ENCODE measurements around the gene KMT5B.

The KMT5B gene

DNA sequence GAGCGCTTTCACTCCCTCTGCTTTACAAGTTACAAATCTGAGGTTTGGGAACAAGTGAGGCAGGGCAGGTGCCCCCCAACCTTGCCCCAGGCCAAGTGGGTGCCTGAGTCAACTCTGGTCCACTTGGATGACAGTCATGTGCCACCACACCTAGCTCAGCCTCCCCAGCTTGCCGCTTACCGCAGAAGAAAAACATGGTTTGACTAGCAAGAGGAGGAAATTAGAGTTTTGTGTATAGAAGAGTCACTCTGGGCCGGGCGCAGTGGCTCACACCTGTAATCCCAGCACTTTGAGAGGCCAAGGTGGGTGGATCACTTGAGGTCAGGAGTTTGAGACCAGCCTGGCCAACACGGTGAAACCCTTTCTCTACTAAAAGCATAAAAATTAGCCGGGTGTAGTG, 64.2 kb downstream of the KMT5B start:
- no peak overlapping the region for H3K4me3 ChIP-seq (ENCODE audit: low read depth in 1 of 2, low read length in 2 of 2)
- H3K9me3 ChIP-seq (ENCODE audit: control insufficient read depth in 1 of 2, low read length in 2 of 2) = no peaks in the 10 kb centered on the region
- no peaks in the 10 kb centered on the region for H3K27me3 ChIP-seq (ENCODE audit: control insufficient read depth in 1 of 2, insufficient read depth in 2 of 2, low read length in 2 of 2)
- H3K9ac ChIP-seq (ENCODE audit: low read depth in 1 of 2, low read length in 2 of 2) = no peak overlapping the region
- H3K4me1 ChIP-seq (ENCODE audit: control insufficient read depth in 1 of 2, insufficient read depth in 2 of 2, low read length in 2 of 2) = peaks cover 36% of the 10 kb centered on the region in 2 donors
- no peaks in the 10 kb centered on the region for H3K36me3 ChIP-seq (ENCODE audit: control insufficient read depth in 1 of 2, insufficient read depth in 2 of 2, low read length in 2 of 2)
- H3K27ac ChIP-seq (ENCODE audit: low read depth, low read length) = no peak overlapping the region

DNA sequence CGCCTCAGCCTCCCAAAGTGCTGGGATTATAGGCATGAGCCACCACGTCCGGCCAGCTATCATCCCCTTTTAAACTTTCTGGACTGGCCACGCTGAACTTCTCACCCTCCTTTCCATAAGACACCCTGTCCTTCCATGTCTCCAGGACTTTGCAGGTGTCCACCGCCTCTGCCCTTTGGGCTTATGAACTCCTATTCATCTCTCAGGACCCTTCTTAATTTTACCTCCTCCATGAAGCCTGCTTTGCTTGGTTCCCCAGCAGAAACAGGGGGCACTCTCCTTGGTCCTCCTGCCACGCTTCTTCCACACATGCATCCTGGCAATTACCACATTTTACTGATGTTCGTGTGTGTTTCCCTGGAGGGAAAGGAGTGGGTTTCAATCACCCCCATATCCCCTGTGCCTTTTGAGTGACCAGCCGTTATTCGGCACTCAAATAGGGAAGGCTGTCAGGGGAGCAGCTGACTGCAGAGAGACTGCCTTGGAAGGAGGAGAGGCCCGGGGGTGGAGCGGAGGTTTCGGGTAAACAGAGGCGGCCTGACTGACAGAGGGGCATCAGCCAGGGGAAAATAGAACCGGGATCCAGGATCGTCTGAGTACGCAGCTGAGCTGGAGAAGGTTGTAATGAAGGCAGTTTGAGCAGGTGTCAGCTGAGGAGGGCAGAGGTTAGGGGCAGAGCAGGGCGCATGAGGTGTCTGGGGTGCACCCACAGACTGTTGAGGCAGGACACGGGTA, 64.9 kb downstream of the KMT5B start:
- Histone ChIP-seq H3K36me3 (ENCODE audit: control insufficient read depth in 1 of 2, insufficient read depth in 2 of 2, low read length in 2 of 2) (no peaks in the 10 kb centered on the region), H3K27me3 (ENCODE audit: control insufficient read depth in 1 of 2, insufficient read depth in 2 of 2, low read length in 2 of 2) (no peaks in the 10 kb centered on the region), H3K27ac (ENCODE audit: low read depth, low read length) (no peak overlapping the region), H3K9me3 (ENCODE audit: control insufficient read depth in 1 of 2, low read length in 2 of 2) (no peaks in the 10 kb centered on the region), H3K4me3 (ENCODE audit: low read depth in 1 of 2, low read length in 2 of 2) (no peak overlapping the region), H3K4me1 (ENCODE audit: control insufficient read depth in 1 of 2, insufficient read depth in 2 of 2, low read length in 2 of 2) (peaks cover 34% of the 10 kb centered on the region in 2 donors), H3K9ac (ENCODE audit: low read depth in 1 of 2, low read length in 2 of 2) (no peak overlapping the region)

DNA sequence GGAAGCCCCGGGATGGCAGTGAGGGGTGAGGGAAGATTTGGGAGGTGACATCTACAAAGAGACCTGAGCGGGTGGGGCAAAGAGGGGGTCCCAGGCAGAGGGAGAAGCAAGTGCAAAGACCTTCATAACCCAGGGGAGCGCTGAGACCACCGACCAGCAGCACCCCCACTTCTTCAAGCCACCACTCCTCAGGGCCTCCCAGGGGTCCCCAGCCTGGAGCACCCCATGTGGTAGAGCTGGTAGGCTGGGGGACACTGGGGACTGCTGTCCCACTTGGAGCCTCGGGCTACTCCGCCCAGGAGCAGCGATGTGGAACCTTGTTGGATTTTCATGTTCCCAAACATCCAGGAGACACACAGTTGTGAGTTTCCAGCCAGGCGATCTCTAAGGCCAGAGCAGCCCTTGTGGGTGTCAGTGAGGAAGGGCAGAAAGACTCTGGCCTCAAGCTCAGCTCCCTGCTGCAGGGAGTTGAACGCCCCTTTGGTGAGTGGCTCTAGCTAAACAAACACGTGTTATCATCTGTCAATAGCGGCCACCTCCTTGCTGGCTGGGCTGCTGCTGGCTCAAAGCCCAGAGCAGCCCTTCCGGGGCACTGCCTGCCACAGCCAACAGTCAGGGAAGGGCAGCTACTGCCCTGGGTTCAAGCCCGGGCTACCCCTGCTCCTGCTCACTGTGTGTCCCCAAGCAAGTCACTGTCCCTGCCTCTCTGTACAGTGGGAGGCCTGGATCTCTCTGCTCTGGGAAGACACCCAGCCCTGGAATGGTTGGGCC, 66.2 kb downstream of the KMT5B start:
- Histone ChIP-seq H3K9me3 (ENCODE audit: control insufficient read depth in 1 of 2, low read length in 2 of 2) (no peaks in the 10 kb centered on the region), H3K27me3 (ENCODE audit: control insufficient read depth in 1 of 2, insufficient read depth in 2 of 2, low read length in 2 of 2) (no peaks in the 10 kb centered on the region), H3K4me3 (ENCODE audit: low read depth in 1 of 2, low read length in 2 of 2) (peak overlapping the region; percentile 16 to 19), H3K36me3 (ENCODE audit: control insufficient read depth in 1 of 2, insufficient read depth in 2 of 2, low read length in 2 of 2) (no peaks in the 10 kb centered on the region), H3K27ac (ENCODE audit: low read depth, low read length) (peak overlapping the region; percentile 87), H3K9ac (ENCODE audit: low read depth in 1 of 2, low read length in 2 of 2) (peak overlapping the region; percentile 63 to 68), H3K4me1 (ENCODE audit: control insufficient read depth in 1 of 2, insufficient read depth in 2 of 2, low read length in 2 of 2) (peaks cover 34 to 44% of the 10 kb centered on the region in 2 donors)

DNA sequence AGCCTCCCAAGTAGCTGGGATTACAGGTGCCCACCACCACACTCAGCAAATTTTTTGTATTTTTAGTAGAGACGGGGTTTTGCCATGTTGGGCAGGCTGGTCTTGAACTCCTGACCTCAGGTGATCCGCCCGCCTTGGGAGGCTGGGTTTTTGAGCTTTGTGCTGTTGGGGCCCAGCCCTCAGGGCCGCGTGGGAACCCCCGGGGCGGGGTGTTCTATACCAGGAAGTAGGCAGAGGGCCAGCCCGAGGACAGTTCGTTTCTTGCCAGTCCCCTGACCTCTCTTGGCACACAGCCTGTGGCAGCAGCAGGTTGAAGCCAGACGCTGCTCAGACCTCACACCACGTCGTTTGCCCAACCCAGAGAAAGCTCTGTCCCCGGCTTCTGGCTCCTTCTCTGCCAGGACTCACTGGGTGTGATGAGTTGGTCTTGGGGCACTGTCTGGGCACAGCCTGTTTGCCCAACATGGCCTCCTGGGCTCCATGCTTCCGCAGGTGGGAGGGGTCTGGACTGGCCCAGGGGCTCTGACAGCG, 67.0 kb downstream of the KMT5B start:
- H3K9ac ChIP-seq (ENCODE audit: low read depth in 1 of 2, low read length in 2 of 2) = peak overlapping the region; percentile 63 to 68
- H3K27me3 ChIP-seq (ENCODE audit: control insufficient read depth in 1 of 2, insufficient read depth in 2 of 2, low read length in 2 of 2) = no peaks in the 10 kb centered on the region
- H3K27ac ChIP-seq (ENCODE audit: low read depth, low read length) = peak overlapping the region; percentile 87
- peak overlapping the region in 1 of 2 donors; percentile 19 for H3K4me3 ChIP-seq (ENCODE audit: low read depth in 1 of 2, low read length in 2 of 2)
- H3K4me1 ChIP-seq (ENCODE audit: control insufficient read depth in 1 of 2, insufficient read depth in 2 of 2, low read length in 2 of 2) = peaks cover 28 to 51% of the 10 kb centered on the region in 2 donors
- H3K9me3 ChIP-seq (ENCODE audit: control insufficient read depth in 1 of 2, low read length in 2 of 2) = no peaks in the 10 kb centered on the region
- H3K36me3 ChIP-seq (ENCODE audit: control insufficient read depth in 1 of 2, insufficient read depth in 2 of 2, low read length in 2 of 2) = no peaks in the 10 kb centered on the region

DNA sequence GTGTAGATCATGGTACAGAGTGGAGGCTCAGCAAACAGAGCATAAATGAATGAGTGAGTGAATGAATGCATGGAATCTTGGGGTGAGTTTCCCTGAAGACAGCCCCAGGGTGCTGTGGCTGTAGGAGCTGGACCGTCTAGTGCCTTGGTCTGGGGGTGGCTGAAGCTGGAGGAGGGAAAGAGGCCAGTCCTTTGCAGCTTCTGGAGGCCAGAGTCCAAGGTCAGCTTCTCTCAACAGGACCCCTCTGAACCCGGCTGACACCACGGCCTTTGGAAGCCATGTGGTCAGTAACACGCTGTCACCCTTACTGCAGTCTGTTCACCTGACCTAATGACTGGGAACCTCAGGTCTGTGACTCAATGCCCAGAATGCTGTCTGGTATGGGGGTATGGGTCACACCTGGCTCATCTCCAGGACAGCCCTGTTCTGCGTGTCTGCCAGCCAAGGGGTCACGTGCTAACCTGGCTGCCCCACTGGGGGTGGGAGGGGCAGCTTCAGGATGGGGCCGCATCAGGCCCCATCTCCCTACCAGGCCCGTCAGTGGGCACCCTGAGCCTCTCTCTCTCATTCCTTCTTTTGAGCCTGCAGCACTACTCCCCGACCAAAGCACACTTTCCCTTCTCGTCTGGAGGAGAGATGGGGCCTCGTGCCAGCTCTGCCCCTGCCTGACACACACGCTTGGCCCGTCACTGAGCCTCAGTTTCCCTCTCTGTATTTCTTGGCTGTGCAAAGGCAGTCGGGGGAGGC, 67.8 kb downstream of the KMT5B start:
- Histone ChIP-seq H3K9ac (ENCODE audit: low read depth in 1 of 2, low read length in 2 of 2) (no peak overlapping the region), H3K27ac (ENCODE audit: low read depth, low read length) (no peak overlapping the region), H3K4me1 (ENCODE audit: control insufficient read depth in 1 of 2, insufficient read depth in 2 of 2, low read length in 2 of 2) (peaks cover 33 to 54% of the 10 kb centered on the region in 2 donors)

DNA sequence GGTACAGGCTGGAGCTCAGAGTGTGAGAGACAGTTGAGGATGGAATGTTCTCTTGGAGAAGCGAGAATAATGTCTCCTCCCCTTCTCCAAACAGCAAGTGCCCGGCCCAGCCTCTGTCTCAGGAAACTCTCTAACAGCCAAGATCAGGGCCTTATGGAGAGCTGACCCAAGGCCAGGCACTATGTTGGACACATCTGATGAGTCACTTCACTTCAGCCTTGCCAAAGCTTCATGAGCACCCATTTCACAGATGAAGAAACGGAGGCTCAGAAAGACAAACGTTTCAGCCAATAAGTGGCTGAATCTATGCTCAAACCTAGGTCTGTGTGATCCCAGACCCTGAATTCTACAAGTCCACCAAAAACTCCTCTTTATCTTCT, 69.8 kb downstream of the KMT5B start:
- H3K27ac ChIP-seq (ENCODE audit: low read depth, low read length) = no peak overlapping the region

More for the DNA sequence above, 67.8 kb downstream of the KMT5B start:
- Histone ChIP-seq H3K36me3 (ENCODE audit: control insufficient read depth in 1 of 2, insufficient read depth in 2 of 2, low read length in 2 of 2) (no peaks in the 10 kb centered on the region), H3K9me3 (ENCODE audit: control insufficient read depth in 1 of 2, low read length in 2 of 2) (no peaks in the 10 kb centered on the region), H3K4me3 (ENCODE audit: low read depth in 1 of 2, low read length in 2 of 2) (no peak overlapping the region), H3K27me3 (ENCODE audit: control insufficient read depth in 1 of 2, insufficient read depth in 2 of 2, low read length in 2 of 2) (no peaks in the 10 kb centered on the region)

DNA sequence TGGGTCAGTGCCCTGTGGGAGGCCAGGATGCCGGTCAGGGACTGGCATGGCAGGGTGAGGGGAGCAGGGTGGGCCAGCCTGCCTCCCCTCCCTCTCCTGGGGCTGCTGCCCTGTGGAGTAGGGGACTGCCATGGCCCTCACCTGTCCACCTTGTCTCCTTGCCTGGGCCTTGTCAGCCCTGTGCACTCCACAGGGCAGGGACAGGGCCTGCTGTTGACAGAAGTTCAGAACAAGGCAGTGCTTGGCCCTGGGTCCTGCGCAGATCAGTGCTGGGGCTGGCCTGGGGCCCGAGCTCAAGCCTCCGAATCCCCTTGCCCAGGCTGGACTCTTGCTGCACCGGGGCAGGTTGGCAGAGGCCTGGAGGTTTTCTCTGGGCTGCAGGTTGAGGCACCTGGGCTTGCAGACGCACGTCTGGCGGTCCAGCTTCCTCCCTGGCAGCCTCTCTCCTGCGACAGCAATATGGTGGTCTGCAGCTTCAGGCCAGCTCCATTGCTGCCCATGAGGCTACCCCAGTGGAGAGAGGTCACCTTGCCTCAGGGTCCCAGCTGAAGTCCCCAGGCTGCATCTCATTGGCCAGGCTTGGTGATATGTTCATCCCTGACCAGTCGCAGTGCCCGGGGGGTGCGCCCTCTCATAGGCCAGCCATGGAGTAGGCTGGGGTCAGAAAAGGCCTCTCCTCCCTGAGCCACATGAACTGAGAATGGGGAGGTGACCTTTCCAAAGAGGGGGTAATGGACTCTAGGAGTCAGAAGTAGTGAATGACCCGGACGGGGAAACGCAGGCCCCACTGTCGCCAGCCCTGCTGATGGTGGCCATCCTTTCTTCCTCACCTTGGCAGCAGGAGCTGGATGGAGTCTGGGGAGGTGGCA, 70.4 kb downstream of the KMT5B start:
- no peak overlapping the region for H3K9ac ChIP-seq (ENCODE audit: low read depth in 1 of 2, low read length in 2 of 2)
- H3K9me3 ChIP-seq (ENCODE audit: control insufficient read depth in 1 of 2, low read length in 2 of 2) = no peaks in the 10 kb centered on the region
- no peak overlapping the region for H3K27ac ChIP-seq (ENCODE audit: low read depth, low read length)
- peaks cover 28 to 47% of the 10 kb centered on the region in 2 donors for H3K4me1 ChIP-seq (ENCODE audit: control insufficient read depth in 1 of 2, insufficient read depth in 2 of 2, low read length in 2 of 2)
- no peaks in the 10 kb centered on the region for H3K36me3 ChIP-seq (ENCODE audit: control insufficient read depth in 1 of 2, insufficient read depth in 2 of 2, low read length in 2 of 2)
- H3K4me3 ChIP-seq (ENCODE audit: low read depth in 1 of 2, low read length in 2 of 2) = no peak overlapping the region
- no peaks in the 10 kb centered on the region for H3K27me3 ChIP-seq (ENCODE audit: control insufficient read depth in 1 of 2, insufficient read depth in 2 of 2, low read length in 2 of 2)

More for the DNA sequence above, 69.8 kb downstream of the KMT5B start:
- no peaks in the 10 kb centered on the region for H3K36me3 ChIP-seq (ENCODE audit: control insufficient read depth in 1 of 2, insufficient read depth in 2 of 2, low read length in 2 of 2)
- no peaks in the 10 kb centered on the region for H3K9me3 ChIP-seq (ENCODE audit: control insufficient read depth in 1 of 2, low read length in 2 of 2)
- no peak overlapping the region for H3K4me3 ChIP-seq (ENCODE audit: low read depth in 1 of 2, low read length in 2 of 2)
- H3K9ac ChIP-seq (ENCODE audit: low read depth in 1 of 2, low read length in 2 of 2) = no peak overlapping the region
- H3K27me3 ChIP-seq (ENCODE audit: control insufficient read depth in 1 of 2, insufficient read depth in 2 of 2, low read length in 2 of 2) = no peaks in the 10 kb centered on the region
- H3K4me1 ChIP-seq (ENCODE audit: control insufficient read depth in 1 of 2, insufficient read depth in 2 of 2, low read length in 2 of 2) = peaks cover 28 to 47% of the 10 kb centered on the region in 2 donors

DNA sequence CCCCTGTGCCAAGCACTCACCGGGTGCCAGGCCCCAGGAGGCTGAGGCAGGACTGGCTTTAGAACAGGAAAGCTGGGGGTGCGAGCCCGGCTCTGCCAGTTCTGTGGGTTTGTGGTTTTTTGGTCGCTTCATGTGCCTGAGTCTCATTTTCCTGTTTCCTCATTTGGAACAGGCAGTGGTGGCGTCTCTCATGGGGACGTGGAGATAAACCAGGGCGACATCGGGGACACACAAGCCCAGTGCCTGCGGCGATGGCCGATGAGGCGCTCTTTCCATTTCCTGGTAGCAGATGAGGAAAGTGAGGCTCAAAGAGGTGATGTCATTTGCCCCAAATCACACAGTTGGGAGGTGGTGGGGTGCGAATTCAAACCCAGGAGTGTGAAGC, 71.1 kb downstream of the KMT5B start:
- no peak overlapping the region for H3K9ac ChIP-seq (ENCODE audit: low read depth in 1 of 2, low read length in 2 of 2)
- no peak overlapping the region for H3K27ac ChIP-seq (ENCODE audit: low read depth, low read length)
- no peaks in the 10 kb centered on the region for H3K36me3 ChIP-seq (ENCODE audit: control insufficient read depth in 1 of 2, insufficient read depth in 2 of 2, low read length in 2 of 2)
- H3K4me3 ChIP-seq (ENCODE audit: low read depth in 1 of 2, low read length in 2 of 2) = no peak overlapping the region
- peaks cover 22 to 40% of the 10 kb centered on the region in 2 donors for H3K4me1 ChIP-seq (ENCODE audit: control insufficient read depth in 1 of 2, insufficient read depth in 2 of 2, low read length in 2 of 2)
- no peaks in the 10 kb centered on the region for H3K27me3 ChIP-seq (ENCODE audit: control insufficient read depth in 1 of 2, insufficient read depth in 2 of 2, low read length in 2 of 2)
- H3K9me3 ChIP-seq (ENCODE audit: control insufficient read depth in 1 of 2, low read length in 2 of 2) = no peaks in the 10 kb centered on the region

DNA sequence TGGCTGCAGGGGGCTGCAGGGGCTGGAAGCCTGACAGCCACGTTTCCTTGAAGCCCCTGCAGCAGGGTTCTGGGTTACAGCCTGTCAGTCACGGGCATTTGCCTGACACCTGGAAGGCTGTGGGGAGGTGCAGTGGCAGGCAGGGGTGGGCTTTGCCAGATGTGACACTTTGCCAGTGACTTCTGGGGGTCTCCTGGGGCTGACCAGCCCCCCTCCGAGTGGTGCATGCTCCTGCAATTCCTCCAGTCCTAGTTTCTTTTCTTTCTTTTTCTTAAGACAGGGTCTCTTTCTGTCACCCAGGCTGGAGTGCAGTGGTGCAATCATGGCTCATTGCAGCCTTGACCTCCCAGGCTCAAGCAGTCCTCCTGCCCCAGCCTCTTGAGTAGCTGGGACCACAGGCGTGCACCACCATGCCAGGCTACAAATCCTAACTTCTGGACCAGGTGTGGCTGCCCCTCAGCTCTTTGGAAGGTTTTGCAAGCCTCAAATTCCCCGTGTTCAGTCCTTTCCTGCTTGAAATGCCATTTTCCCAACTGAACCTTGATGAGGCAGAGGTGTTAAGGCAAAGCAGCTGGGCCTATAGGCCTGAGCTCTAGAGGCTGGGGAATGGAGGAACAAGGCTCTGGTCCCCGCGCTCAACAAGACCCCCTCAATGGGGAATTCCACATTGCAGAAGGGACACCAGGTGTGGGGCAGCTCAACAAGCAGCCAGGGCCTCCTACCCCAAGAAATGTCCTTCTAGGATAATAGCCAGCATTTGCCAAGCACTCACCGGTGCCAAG, 71.7 kb downstream of the KMT5B start:
- no peaks in the 10 kb centered on the region for H3K27me3 ChIP-seq (ENCODE audit: control insufficient read depth in 1 of 2, insufficient read depth in 2 of 2, low read length in 2 of 2)
- no peaks in the 10 kb centered on the region for H3K36me3 ChIP-seq (ENCODE audit: control insufficient read depth in 1 of 2, insufficient read depth in 2 of 2, low read length in 2 of 2)
- no peak overlapping the region for H3K9ac ChIP-seq (ENCODE audit: low read depth in 1 of 2, low read length in 2 of 2)
- H3K4me1 ChIP-seq (ENCODE audit: control insufficient read depth in 1 of 2, insufficient read depth in 2 of 2, low read length in 2 of 2) = peaks cover 16 to 34% of the 10 kb centered on the region in 2 donors
- H3K9me3 ChIP-seq (ENCODE audit: control insufficient read depth in 1 of 2, low read length in 2 of 2) = no peaks in the 10 kb centered on the region
- no peak overlapping the region for H3K27ac ChIP-seq (ENCODE audit: low read depth, low read length)
- H3K4me3 ChIP-seq (ENCODE audit: low read depth in 1 of 2, low read length in 2 of 2) = no peak overlapping the region
